NOMO-1 treated with DMSO at 0.1 percent for 48 hours (cell line): ENCODE results near the gene PLK3.

ENCODE experiments used
- DNase-seq: peaks from one replicate; lab custom pipeline; 2025; ENCODE audit not compliant: unreplicated experiment; lab: John Stamatoyannopoulos, UW

Gene PLK3

DNA sequence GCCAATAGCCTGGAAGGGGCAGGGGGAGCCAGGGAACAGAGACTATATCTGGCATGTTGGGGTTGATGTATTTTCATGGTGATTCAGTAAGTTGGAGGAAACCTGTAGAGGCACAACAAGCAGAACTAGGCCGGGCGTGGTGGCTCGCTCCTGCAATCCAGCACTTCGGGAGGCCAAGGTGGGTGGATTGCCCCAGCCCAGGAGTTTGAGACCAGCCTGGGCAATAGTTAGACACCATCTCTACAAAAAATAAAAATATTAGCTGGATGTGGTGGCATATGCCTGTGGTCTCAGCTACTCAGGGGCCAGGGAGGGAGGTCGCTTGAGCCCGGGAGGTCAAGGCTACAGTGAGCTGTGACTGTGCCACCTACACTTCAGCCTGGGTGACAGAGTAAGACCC, 53.0 kb downstream of the PLK3 start:
- no peak for DNase-seq

DNA sequence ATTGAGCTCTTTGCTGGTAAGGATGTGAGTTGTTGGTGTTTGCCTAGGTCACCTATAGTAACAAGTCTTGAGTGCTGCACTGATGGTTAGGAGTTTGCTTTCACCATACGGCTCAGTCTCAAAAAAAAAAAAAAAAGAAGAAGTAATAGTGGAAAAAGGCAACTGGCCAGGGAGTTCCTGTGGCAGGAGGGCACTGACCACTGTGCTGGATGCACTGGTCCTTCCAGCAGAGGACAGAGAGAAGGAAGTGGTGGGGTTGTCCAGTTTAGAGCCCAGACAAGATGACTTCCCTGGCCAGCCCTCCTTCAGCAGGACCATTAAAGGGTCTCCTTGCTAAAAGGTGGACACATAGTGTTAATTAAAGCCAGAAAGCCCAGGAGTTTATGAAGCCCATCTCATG, 54.8 kb downstream of the PLK3 start:
- no peak for DNase-seq
